HG03575 (cell line): Measurements from ENCODE around the gene NME3.

Experiments used
- ATAC-seq: cut with Tn5 transposase; IDR thresholded peaks from one replicate; pipeline ENCODE4 v1.9.1; 2021; ENCODE audit not compliant: unreplicated experiment, insufficient number of reproducible peaks, low FRiP score; ENCODE audit errors: extremely low read depth

NME3 gene

GRCh38 chr16:1762879-1763520 is 8.3 kb downstream of the NME3 start:
- no peak for ATAC-seq

- no peak for ATAC-seq
These were observed 9.0 kb downstream of the NME3 start for GRCh38 chr16:1762196-1762878.

GRCh38 chr16:1761751-1762150 is 9.6 kb downstream of the NME3 start:
- no peak for ATAC-seq

GRCh38 chr16:1760911-1761310 is 10.4 kb downstream of the NME3 start:
- no peak for ATAC-seq

GRCh38 chr16:1759511-1759910 is 11.8 kb downstream of the NME3 start:
- no peak for ATAC-seq

GRCh38 chr16:1758923-1759322 is 12.4 kb downstream of the NME3 start:
- ATAC-seq = no peak

GRCh38 chr16:1757714-1758461 is 13.5 kb downstream of the NME3 start:
- no peak for ATAC-seq

- ATAC-seq = no peak
These were observed 17.1 kb downstream of the NME3 start for GRCh38 chr16:1754204-1754603.

GRCh38 chr16:1752853-1753252 is 18.5 kb downstream of the NME3 start:
- no peak for ATAC-seq

GRCh38 chr16:1751946-1752345 is 19.4 kb downstream of the NME3 start:
- ATAC-seq = no peak

GRCh38 chr16:1749152-1750117 is 21.9 kb downstream of the NME3 start:
- no peak for ATAC-seq

GRCh38 chr16:1747934-1748333 is 23.4 kb downstream of the NME3 start:
- ATAC-seq = no peak

GRCh38 chr16:1746693-1747195 is 24.6 kb downstream of the NME3 start:
- no peak for ATAC-seq

- no peak for ATAC-seq
These were observed 25.2 kb downstream of the NME3 start for GRCh38 chr16:1745900-1746692.

- no peak for ATAC-seq
These were observed 26.0 kb downstream of the NME3 start for GRCh38 chr16:1745181-1745899.

- ATAC-seq = no peak
These were observed 27.0 kb downstream of the NME3 start for GRCh38 chr16:1744338-1744840.
